SK-N-SH treated with all-trans-retinoic acid at 6 μM for 48 hours (cell line): ENCODE data around the gene STX10.

Experiments
- ATAC-seq: fragments of 200-7000 bp; cut with Tn5 transposase; 3 replicates; pipeline ENCODE4 v1.9.1; 2020; ENCODE audit warnings: mild to moderate bottlenecking, moderate library complexity
- ARNTL ChIP-seq: fragments of 450-650 bp; formaldehyde crosslinking; IDR thresholded peaks from 2 replicates; pipeline ENCODE4 v1.5.0; 2020; ENCODE audit warnings: low read depth, mild to moderate bottlenecking, moderate library complexity, borderline replicate concordance
- BACH2 ChIP-seq: fragments of 250-450 bp; sonication (Bioruptor Pico); IDR thresholded peaks from 2 replicates; pipeline ENCODE4 v1.9.0; 2021; ENCODE audit warnings: mild to moderate bottlenecking, borderline replicate concordance
- CREB5 ChIP-seq: fragments of 250-450 bp; sonication (Bioruptor Pico); IDR thresholded peaks from 2 replicates; pipeline ENCODE4 v1.5.1; 2020; ENCODE audit warnings: low read depth, mild to moderate bottlenecking, moderate library complexity
- CSDC2 ChIP-seq: fragments of 250-450 bp; sonication (Bioruptor Pico); IDR thresholded peaks from 2 replicates; pipeline ENCODE4 v1.5.0; 2020; ENCODE audit warnings: mild to moderate bottlenecking, moderate library complexity
- CSRNP3 ChIP-seq: fragments of 250-450 bp; sonication (Bioruptor Pico); IDR thresholded peaks from 2 replicates; pipeline ENCODE4 v1.5.1; 2021; ENCODE audit warnings: mild to moderate bottlenecking, moderate library complexity
- ESRRG ChIP-seq: fragments of 250-450 bp; sonication (Bioruptor Pico); IDR thresholded peaks from 2 replicates; pipeline ENCODE4 v1.6.1; 2021; ENCODE audit warnings: mild to moderate bottlenecking
- GLIS3 ChIP-seq: fragments of 250-450 bp; sonication (Bioruptor Pico); IDR thresholded peaks from 2 replicates; pipeline ENCODE4 v1.5.0; 2020; ENCODE audit warnings: mild to moderate bottlenecking, moderate library complexity
- ISL1 ChIP-seq: fragments of 250-450 bp; sonication (Bioruptor Pico); IDR thresholded peaks from 2 replicates; pipeline ENCODE4 v2.1.2; 2022; ENCODE audit warnings: mild to moderate bottlenecking, moderate library complexity
- OSR1 ChIP-seq: fragments of 250-450 bp; sonication (Bioruptor Pico); IDR thresholded peaks from 2 replicates; pipeline ENCODE4 v1.8.0; 2022; ENCODE audit warnings: moderate library complexity, mild to moderate bottlenecking, inconsistent platforms
- PATZ1 ChIP-seq: fragments of 250-450 bp; sonication (Bioruptor Pico); IDR thresholded peaks from 2 replicates; pipeline ENCODE4 v1.8.0; 2020; ENCODE audit warnings: mild to moderate bottlenecking, moderate library complexity, borderline replicate concordance
- POU6F1 ChIP-seq: fragments of 250-450 bp; sonication (Bioruptor Pico); IDR thresholded peaks from 2 replicates; pipeline ENCODE4 v1.8.0; 2021; ENCODE audit warnings: low read depth, mild to moderate bottlenecking, moderate library complexity, borderline replicate concordance
- PPARA ChIP-seq: fragments of 250-450 bp; sonication (Bioruptor Pico); IDR thresholded peaks from 2 replicates; pipeline ENCODE4 v1.5.0; 2020; ENCODE audit warnings: mild to moderate bottlenecking, borderline replicate concordance
- RARB ChIP-seq: fragments of 250-450 bp; sonication (Bioruptor Pico); IDR thresholded peaks from 2 replicates; pipeline ENCODE4 v1.8.0; 2021; ENCODE audit warnings: mild to moderate bottlenecking, moderate library complexity
- SNAI2 ChIP-seq: fragments of 250-450 bp; sonication (Bioruptor Pico); IDR thresholded peaks from 2 replicates; pipeline ENCODE4 v1.5.0; 2020; ENCODE audit warnings: mild to moderate bottlenecking, moderate library complexity
- TCF4 ChIP-seq: fragments of 250-450 bp; sonication (Bioruptor Pico); IDR thresholded peaks from 2 replicates; pipeline ENCODE4 v1.8.0; 2021; ENCODE audit warnings: mild to moderate bottlenecking, moderate library complexity, borderline replicate concordance
- TOX ChIP-seq: fragments of 250-450 bp; sonication (Bioruptor Pico); IDR thresholded peaks from 2 replicates; pipeline ENCODE4 v1.8.0; 2021; ENCODE audit warnings: mild to moderate bottlenecking, moderate library complexity, borderline replicate concordance
- TSHZ2 ChIP-seq: fragments of 250-450 bp; sonication (Bioruptor Pico); IDR thresholded peaks from 2 replicates; pipeline ENCODE4 v1.5.0; 2020; ENCODE audit warnings: mild to moderate bottlenecking, moderate library complexity
- ZC3H10 ChIP-seq: fragments of 250-450 bp; sonication (Bioruptor Pico); IDR thresholded peaks from 2 replicates; pipeline ENCODE4 v1.5.1; 2021; ENCODE audit warnings: mild to moderate bottlenecking, moderate library complexity
- ZFP3 ChIP-seq: fragments of 250-450 bp; sonication (Bioruptor Pico); IDR thresholded peaks from 2 replicates; pipeline ENCODE4 v1.5.0; 2020; ENCODE audit warnings: mild to moderate bottlenecking, moderate library complexity
- ZFP30 ChIP-seq: fragments of 450-650 bp; formaldehyde crosslinking; IDR thresholded peaks from 2 replicates; pipeline ENCODE4 v1.5.0; 2022; ENCODE audit warnings: mild to moderate bottlenecking, moderate library complexity
- ZNF565 ChIP-seq: fragments of 450-650 bp; formaldehyde crosslinking; conservative IDR thresholded peaks from 2 replicates; pipeline ENCODE4 v1.5.0; 2020; ENCODE audit warnings: low read depth, mild to moderate bottlenecking, moderate library complexity
- ZNF70 ChIP-seq: fragments of 450-650 bp; formaldehyde crosslinking; IDR thresholded peaks from 2 replicates; pipeline ENCODE4 v1.5.0; 2020; ENCODE audit warnings: mild to moderate bottlenecking, moderate library complexity
- ZNF8 ChIP-seq: fragments of 450-650 bp; formaldehyde crosslinking; IDR thresholded peaks from 2 replicates; pipeline ENCODE4 v1.5.0; 2020; ENCODE audit warnings: mild to moderate bottlenecking, moderate library complexity

STX10 gene

GRCh38 chr19:13121551-13122274 is 28.5 kb downstream of the STX10 start:
- no peak for TF ChIP-seq PPARA (CRISPR knock-in tag)
- no peak for TF ChIP-seq CREB5 (CRISPR knock-in tag)
- no peak for TF ChIP-seq BACH2 (CRISPR knock-in tag)
- TF ChIP-seq OSR1 (CRISPR knock-in tag), result no peak
- no peak for TF ChIP-seq ARNTL
- TF ChIP-seq ZNF8, result no peak
- TF ChIP-seq ZFP30, result no peak
- no peak for TF ChIP-seq CSRNP3
- no peak for TF ChIP-seq ISL1 (CRISPR knock-in tag)
- no peak for TF ChIP-seq ZNF70 (CRISPR knock-in tag)
- no peak for TF ChIP-seq TOX (CRISPR knock-in tag)
- no peak for TF ChIP-seq RARB (CRISPR knock-in tag)
- no peak for TF ChIP-seq ESRRG (CRISPR knock-in tag)
- no peak for TF ChIP-seq SNAI2 (CRISPR knock-in tag)
- TF ChIP-seq TSHZ2 (CRISPR knock-in tag), result no peak
- TF ChIP-seq GLIS3, result no peak
- no peak for TF ChIP-seq PATZ1 (CRISPR knock-in tag)
- TF ChIP-seq TCF4, result no peak
- TF ChIP-seq ZNF565, result no peak
- no peak for ATAC-seq

GRCh38 chr19:13120817-13121216 is 29.4 kb downstream of the STX10 start:
- ATAC-seq, result no peak
- TF ChIP-seq ZC3H10 (CRISPR knock-in tag) (no peak), ESRRG (CRISPR knock-in tag) (no peak), TOX (CRISPR knock-in tag) (no peak), ZFP3 (CRISPR knock-in tag) (no peak), POU6F1 (CRISPR knock-in tag) (no peak), ZNF8 (no peak), SNAI2 (CRISPR knock-in tag) (no peak), GLIS3 (no peak), CSRNP3 (no peak), CSDC2 (no peak), ZNF70 (CRISPR knock-in tag) (no peak), OSR1 (CRISPR knock-in tag) (no peak)
- TF ChIP-seq, all 23 proteins: peak for 0
